ENCODE results near the gene SYNPO2. TPM values are rescaled to one million over a fixed set of nuclear protein-coding genes. Genes with fewer than 3 reads are reported as not detected.
A peak's percentile ranks its signal among the peaks of the same experiment; 100 is the strongest.
"Not testable (repeated sequence)": the region's sequence is repeated elsewhere in the genome, so short reads cannot be mapped to it uniquely, and the experiment has no call there.

The SYNPO2 gene
- total and polyA plus RNA-seq, 10 donors = 3.6 to 72.1 (median 29.0) TPM

DNA sequence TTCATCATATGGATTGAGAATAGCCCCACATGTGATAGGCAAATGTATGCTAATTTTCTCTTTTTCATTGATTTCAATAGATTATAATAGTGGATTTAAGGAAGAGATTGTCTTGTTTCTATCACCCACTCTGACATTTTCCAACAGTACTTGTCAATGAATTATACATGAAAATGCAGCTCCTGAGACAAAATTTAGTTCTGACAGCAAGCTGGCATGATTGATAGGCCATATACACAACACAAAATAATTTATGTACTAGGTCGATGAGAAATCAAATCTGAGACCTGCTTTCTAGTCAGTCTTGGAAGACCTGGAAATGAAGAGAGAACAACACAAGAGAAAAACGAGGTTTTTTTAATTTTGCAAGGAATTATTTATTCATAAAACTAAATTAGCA is 129.0 kb downstream of the SYNPO2 start:
- TF ChIP-seq, protein P1, sequence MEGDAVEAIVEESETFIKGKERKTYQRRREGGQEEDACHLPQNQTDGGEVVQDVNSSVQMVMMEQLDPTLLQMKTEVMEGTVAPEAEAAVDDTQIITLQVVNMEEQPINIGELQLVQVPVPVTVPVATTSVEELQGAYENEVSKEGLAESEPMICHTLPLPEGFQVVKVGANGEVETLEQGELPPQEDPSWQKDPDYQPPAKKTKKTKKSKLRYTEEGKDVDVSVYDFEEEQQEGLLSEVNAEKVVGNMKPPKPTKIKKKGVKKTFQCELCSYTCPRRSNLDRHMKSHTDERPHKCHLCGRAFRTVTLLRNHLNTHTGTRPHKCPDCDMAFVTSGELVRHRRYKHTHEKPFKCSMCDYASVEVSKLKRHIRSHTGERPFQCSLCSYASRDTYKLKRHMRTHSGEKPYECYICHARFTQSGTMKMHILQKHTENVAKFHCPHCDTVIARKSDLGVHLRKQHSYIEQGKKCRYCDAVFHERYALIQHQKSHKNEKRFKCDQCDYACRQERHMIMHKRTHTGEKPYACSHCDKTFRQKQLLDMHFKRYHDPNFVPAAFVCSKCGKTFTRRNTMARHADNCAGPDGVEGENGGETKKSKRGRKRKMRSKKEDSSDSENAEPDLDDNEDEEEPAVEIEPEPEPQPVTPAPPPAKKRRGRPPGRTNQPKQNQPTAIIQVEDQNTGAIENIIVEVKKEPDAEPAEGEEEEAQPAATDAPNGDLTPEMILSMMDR (IDR thresholded peaks at IDR 0.05 in 8 of 11, conservative IDR thresholded peaks at IDR 0.05 in 3 of 11) = no peak
- TF ChIP-seq POLR2A (IDR thresholded peaks at IDR 0.05) (no peak), POLR2AphosphoS5 (IDR thresholded peaks at IDR 0.05) (no peak)
- intact Hi-C loops (cut with DNase I; ENCODE audit: low total_unique reads) = no loop called here
- Histone ChIP-seq H3K27ac (no peak overlapping the region), H3K4me1 (no peaks in the 10 kb centered on the region), H3K27me3 (replicated peaks in 1 of 7) (no peaks in the 10 kb centered on the region), H3K36me3 (no peaks in the 10 kb centered on the region), H3K4me3 (no peak overlapping the region), H3K9me3 (no peaks in the 10 kb centered on the region)
- WGBS, 5 donors = 75 to 85% (median 82%) methylated on average over 2 of the region's 2 CpGs
- no peak for DNase-seq

- 65 to 77% (median 68%) methylated on average over 1 of the region's 1 CpG for WGBS, 5 donors
- intact Hi-C loops (cut with DNase I; ENCODE audit: low total_unique reads) = no loop called here
- Histone ChIP-seq H3K27ac (no peak overlapping the region), H3K9me3 (no peaks in the 10 kb centered on the region), H3K4me3 (no peak overlapping the region), H3K4me1 (peaks cover 0 to 4% (median 0%) of the 10 kb centered on the region in 6 donors), H3K27me3 (replicated peaks in 1 of 7) (no peaks in the 10 kb centered on the region), H3K36me3 (no peaks in the 10 kb centered on the region)
- TF ChIP-seq POLR2AphosphoS5 (IDR thresholded peaks at IDR 0.05) (no peak), POLR2A (IDR thresholded peaks at IDR 0.05) (no peak)
- TF ChIP-seq, protein P1 (IDR thresholded peaks at IDR 0.05 in 8 of 11, conservative IDR thresholded peaks at IDR 0.05 in 3 of 11) = no peak
- no peak for DNase-seq
Observed at GRCh38 chr4:119020158-119020557, 131.5 kb downstream of the SYNPO2 start.

DNA sequence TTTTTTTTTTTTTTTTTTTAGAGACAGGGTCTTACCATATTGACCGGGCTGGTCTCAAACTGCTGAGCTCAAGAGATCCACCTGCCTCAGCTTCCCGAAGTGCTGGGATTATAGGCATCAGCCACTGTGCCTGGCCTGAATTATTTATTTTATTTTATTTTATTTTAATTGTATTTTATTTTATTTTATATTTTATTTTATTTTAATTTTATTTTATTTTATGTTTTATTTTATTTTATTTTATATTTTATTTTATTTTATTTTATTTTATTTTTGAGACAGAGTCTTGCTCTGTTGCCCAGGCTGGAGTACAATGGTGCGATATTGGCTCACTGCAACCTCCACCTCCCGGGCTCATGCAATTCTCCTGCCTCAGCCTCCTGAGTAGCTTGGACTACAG is 133.9 kb downstream of the SYNPO2 start:
- DNase-seq; H3K4me3 ChIP-seq; H3K36me3 ChIP-seq; H3K9me3 ChIP-seq; H3K27me3 ChIP-seq (replicated peaks in 1 of 7); H3K27ac ChIP-seq; intact Hi-C loops (cut with DNase I; ENCODE audit: low total_unique reads): not testable (repeated sequence)
- WGBS, 5 donors = 89 to 98% (median 95%) methylated on average over 4 of the region's 4 CpGs
- H3K4me1 ChIP-seq = peaks cover 0 to 26% (median 7%) of the 10 kb centered on the region in 6 donors

DNA sequence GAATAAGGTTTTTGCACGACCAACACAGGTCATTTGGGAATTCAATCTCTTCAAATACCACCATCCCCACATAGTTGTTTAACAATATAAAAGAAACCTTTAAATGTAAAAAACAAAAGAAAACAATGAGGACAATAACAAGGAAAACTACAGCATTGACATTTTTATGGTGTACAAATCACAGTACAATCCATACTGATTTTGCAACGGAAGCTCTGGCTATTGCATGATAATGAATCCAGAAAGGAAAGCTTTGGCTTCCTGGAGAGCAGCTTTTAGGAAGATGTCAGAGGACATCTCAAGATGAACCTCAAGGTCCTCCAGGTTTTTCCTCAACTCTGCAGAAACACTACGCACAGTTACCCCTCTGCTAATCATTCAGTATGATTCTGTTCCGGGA is 135.4 kb downstream of the SYNPO2 start:
- no peak overlapping the region for H3K4me3 ChIP-seq
- H3K27me3 ChIP-seq (replicated peaks in 1 of 7) = no peaks in the 10 kb centered on the region
- no peak for TF ChIP-seq POLR2A (IDR thresholded peaks at IDR 0.05)
- no peak for TF ChIP-seq POLR2AphosphoS5 (IDR thresholded peaks at IDR 0.05)
- TF ChIP-seq, protein P1 (IDR thresholded peaks at IDR 0.05 in 8 of 11, conservative IDR thresholded peaks at IDR 0.05 in 3 of 11) = no peak
- intact Hi-C loops (cut with DNase I; ENCODE audit: low total_unique reads) = no loop called here
- no peak overlapping the region for H3K27ac ChIP-seq
- 78 to 88% (median 88%) methylated on average over 4 of the region's 4 CpGs for whole genome bisulfite sequencing, 5 donors
- no peaks in the 10 kb centered on the region for H3K9me3 ChIP-seq
- H3K36me3 ChIP-seq = no peaks in the 10 kb centered on the region
- no peak for DNase-seq
- peaks cover 0 to 27% (median 7%) of the 10 kb centered on the region in 6 donors for H3K4me1 ChIP-seq

GRCh38 chr4:119025420-119025819 is 136.8 kb downstream of the SYNPO2 start:
- H3K4me3 ChIP-seq = no peak overlapping the region
- intact Hi-C loops (cut with DNase I; ENCODE audit: low total_unique reads) = no loop called here
- H3K27me3 ChIP-seq (replicated peaks in 1 of 7) = no peaks in the 10 kb centered on the region

More at GRCh38 chr4:119025420-119025819, 136.8 kb downstream of the SYNPO2 start:
- DNase-seq = no peak
- H3K4me1 ChIP-seq = peaks cover 0 to 27% (median 7%) of the 10 kb centered on the region in 6 donors
- peak overlapping the region in 6 of 8 donors; percentile 48 to 74 (median 58) for H3K27ac ChIP-seq
- TF ChIP-seq POLR2AphosphoS5 (IDR thresholded peaks at IDR 0.05) (no peak), POLR2A (IDR thresholded peaks at IDR 0.05) (no peak)
- TF ChIP-seq, protein P1 (IDR thresholded peaks at IDR 0.05 in 8 of 11, conservative IDR thresholded peaks at IDR 0.05 in 3 of 11) = no peak
- no peaks in the 10 kb centered on the region for H3K9me3 ChIP-seq
- peaks cover 0 to 5% (median 1%) of the 10 kb centered on the region in 6 donors for H3K36me3 ChIP-seq
- 46 to 63% (median 60%) methylated on average over 4 of the region's 4 CpGs for WGBS, 5 donors
